DOHH2 (cell line): ENCODE measurements around the gene C20orf96.
A peak's percentile ranks its signal among the peaks of the same experiment; 100 is the strongest.

Experiments used
- H3F3A ChIP-seq: fragments of 200-600 bp; sonication (generic), shearing (Covaris generic); 2 replicates; pipeline ENCODE4 v1.6.0; 2016; ENCODE audit warnings: antibody characterized with exemption, mild to moderate bottlenecking; ENCODE audit not compliant: control insufficient read depth, insufficient read depth
- H3K27ac ChIP-seq: fragments of 200-600 bp; sonication (generic); 2 replicates; pipeline ENCODE4 v1.5.1; 2014; ENCODE audit warnings: low read depth, mild to moderate bottlenecking, low read length, moderate library complexity
- H3K27me3 ChIP-seq: fragments of 200-600 bp; sonication (generic); 2 replicates; pipeline ENCODE4 v1.6.1; 2014; ENCODE audit warnings: mild to moderate bottlenecking, low read length, mixed read lengths; ENCODE audit not compliant: control insufficient read depth
- H3K36me3 ChIP-seq: fragments of 200-600 bp; sonication (generic); 2 replicates; pipeline ENCODE4 v1.6.1; 2014; ENCODE audit warnings: mild to moderate bottlenecking, low read length, moderate library complexity, mixed read lengths; ENCODE audit not compliant: control insufficient read depth
- H3K4me1 ChIP-seq: fragments of 200-600 bp; sonication (generic); 2 replicates; pipeline ENCODE4 v1.6.1; 2014; ENCODE audit warnings: mild to moderate bottlenecking, low read length, mixed read lengths; ENCODE audit not compliant: control insufficient read depth
- H3K4me2 ChIP-seq: fragments of 200-600 bp; sonication (generic); 2 replicates; pipeline ENCODE4 v1.6.0; 2014; ENCODE audit warnings: mild to moderate bottlenecking, low read length, moderate library complexity
- H3K4me3 ChIP-seq: fragments of 200-600 bp; sonication (generic); 2 replicates; pipeline ENCODE4 v1.5.1; 2014; ENCODE audit warnings: mild to moderate bottlenecking, low read length, mixed read lengths
- H3K79me2 ChIP-seq: fragments of 200-600 bp; sonication (generic); 2 replicates; pipeline ENCODE4 v1.6.1; 2014; ENCODE audit warnings: mild to moderate bottlenecking, low read length, mixed read lengths; ENCODE audit not compliant: control insufficient read depth
- H3K9me2 ChIP-seq: fragments of 200-600 bp; sonication (generic); replicated peaks from 2 replicates; pipeline ENCODE4 v1.6.1; 2014; ENCODE audit warnings: mild to moderate bottlenecking, low read length, mixed read lengths; ENCODE audit not compliant: control insufficient read depth
- H3K9me3 ChIP-seq: fragments of 200-600 bp; sonication (generic); 2 replicates; pipeline ENCODE4 v1.6.1; 2014; ENCODE audit warnings: antibody characterized with exemption, low read length, mixed read lengths; ENCODE audit not compliant: control insufficient read depth, insufficient read depth
- H4K20me1 ChIP-seq: fragments of 200-600 bp; sonication (generic); 2 replicates; pipeline ENCODE4 v1.6.0; 2014; ENCODE audit warnings: low read depth, mild to moderate bottlenecking, antibody characterized with exemption, low read length, moderate library complexity; ENCODE audit not compliant: control insufficient read depth, insufficient read depth
- EZH2phosphoT487 ChIP-seq: fragments of 200-600 bp; sonication (generic); IDR thresholded peaks from 2 replicates; pipeline ENCODE4 v1.6.1; 2017; ENCODE audit warnings: borderline replicate concordance, mild to moderate bottlenecking, antibody characterized with exemption, low read length, moderate library complexity, mixed read lengths
- TF ChIP-seq, protein P1 (sequence below): fragments of 200-600 bp; sonication (generic); IDR thresholded peaks from one replicate; pipeline ENCODE4 v1.5.1; 2014; ENCODE audit warnings: antibody characterized with exemption, mild to moderate bottlenecking, low read depth, low read length; ENCODE audit not compliant: poor library complexity, severe bottlenecking

C20orf96 gene

DNA sequence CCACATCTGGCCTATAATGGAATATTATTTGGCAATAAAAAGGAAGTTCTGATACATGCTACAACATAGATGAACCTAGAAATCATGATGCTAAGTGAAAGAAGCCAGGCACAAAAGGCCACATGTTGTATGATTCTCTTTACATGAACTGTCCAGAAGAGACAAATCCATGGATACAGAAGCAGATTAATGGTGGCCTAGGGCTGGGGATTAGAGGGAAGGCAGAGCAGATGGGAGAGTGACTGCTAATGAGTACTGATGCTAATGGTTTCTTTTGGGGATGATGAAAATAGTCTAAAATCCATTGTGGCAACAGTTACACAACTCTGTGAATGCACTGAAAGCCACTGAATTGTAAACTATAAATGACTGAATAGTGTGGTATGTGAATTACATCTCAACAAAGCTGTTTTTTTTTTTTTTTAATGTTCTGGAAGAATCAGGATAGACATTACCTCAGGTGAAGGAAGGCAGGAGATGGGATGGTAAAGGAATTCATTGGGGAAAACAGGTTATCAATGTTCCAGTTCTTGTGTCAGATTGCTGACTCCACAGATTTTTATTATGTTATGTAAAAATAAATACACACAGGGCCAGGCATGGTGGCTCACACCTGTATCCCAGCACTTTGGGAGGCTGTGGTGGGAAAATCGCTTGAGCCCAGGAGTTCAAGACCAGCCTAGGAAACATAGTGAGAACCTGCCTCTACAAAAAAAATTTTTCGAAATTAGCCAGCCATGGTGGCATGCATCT lies 25.9 kb upstream of the C20orf96 start:
- Histone ChIP-seq H3K4me3 (no peak overlapping the region), H3K9me2 (no peaks in the 10 kb centered on the region), H3F3A (no peaks in the 10 kb centered on the region), H3K4me2 (no peak overlapping the region), H3K79me2 (no peaks in the 10 kb centered on the region), H3K36me3 (no peaks in the 10 kb centered on the region), H4K20me1 (no peaks in the 10 kb centered on the region), H3K4me1 (peaks cover 10% of the 10 kb centered on the region), H3K27ac (no peak overlapping the region), H3K9me3 (no peaks in the 10 kb centered on the region), H3K27me3 (no peaks in the 10 kb centered on the region)
- TF ChIP-seq EZH2phosphoT487 = no peak
- TF ChIP-seq, protein P1, sequence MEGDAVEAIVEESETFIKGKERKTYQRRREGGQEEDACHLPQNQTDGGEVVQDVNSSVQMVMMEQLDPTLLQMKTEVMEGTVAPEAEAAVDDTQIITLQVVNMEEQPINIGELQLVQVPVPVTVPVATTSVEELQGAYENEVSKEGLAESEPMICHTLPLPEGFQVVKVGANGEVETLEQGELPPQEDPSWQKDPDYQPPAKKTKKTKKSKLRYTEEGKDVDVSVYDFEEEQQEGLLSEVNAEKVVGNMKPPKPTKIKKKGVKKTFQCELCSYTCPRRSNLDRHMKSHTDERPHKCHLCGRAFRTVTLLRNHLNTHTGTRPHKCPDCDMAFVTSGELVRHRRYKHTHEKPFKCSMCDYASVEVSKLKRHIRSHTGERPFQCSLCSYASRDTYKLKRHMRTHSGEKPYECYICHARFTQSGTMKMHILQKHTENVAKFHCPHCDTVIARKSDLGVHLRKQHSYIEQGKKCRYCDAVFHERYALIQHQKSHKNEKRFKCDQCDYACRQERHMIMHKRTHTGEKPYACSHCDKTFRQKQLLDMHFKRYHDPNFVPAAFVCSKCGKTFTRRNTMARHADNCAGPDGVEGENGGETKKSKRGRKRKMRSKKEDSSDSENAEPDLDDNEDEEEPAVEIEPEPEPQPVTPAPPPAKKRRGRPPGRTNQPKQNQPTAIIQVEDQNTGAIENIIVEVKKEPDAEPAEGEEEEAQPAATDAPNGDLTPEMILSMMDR = no peak

DNA sequence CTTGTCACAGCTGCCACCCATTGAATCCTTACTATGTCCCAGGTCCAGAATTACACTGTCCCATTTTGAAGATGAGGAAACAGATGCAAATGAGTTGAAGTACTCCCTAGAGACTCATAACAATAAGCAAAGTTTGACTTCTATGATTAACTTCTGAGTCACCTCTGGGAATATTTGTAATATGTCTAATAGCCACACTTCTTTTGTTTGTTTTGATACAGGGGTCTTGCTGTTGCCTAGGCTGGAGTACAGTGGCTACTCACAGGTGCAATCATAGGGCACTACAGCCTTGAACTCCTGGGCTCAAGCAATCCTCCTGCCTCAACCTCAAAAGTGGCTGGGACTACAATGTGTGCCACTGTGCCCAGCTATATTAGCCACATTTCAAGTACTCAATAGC lies 23.4 kb upstream of the C20orf96 start:
- H3K9me3 ChIP-seq = no peaks in the 10 kb centered on the region
- H3K9me2 ChIP-seq = no peaks in the 10 kb centered on the region
- no peaks in the 10 kb centered on the region for H4K20me1 ChIP-seq
- no peak overlapping the region for H3K4me3 ChIP-seq
- no peak overlapping the region for H3K27ac ChIP-seq
- H3K36me3 ChIP-seq = no peaks in the 10 kb centered on the region
- TF ChIP-seq, protein P1 = no peak
- TF ChIP-seq EZH2phosphoT487 = no peak
- H3F3A ChIP-seq = no peaks in the 10 kb centered on the region
- H3K4me2 ChIP-seq = peak overlapping the region; percentile 40; the same call in 1 of the 2 replicates
- H3K4me1 ChIP-seq = peaks cover 20% of the 10 kb centered on the region
- no peaks in the 10 kb centered on the region for H3K27me3 ChIP-seq
- no peaks in the 10 kb centered on the region for H3K79me2 ChIP-seq

DNA sequence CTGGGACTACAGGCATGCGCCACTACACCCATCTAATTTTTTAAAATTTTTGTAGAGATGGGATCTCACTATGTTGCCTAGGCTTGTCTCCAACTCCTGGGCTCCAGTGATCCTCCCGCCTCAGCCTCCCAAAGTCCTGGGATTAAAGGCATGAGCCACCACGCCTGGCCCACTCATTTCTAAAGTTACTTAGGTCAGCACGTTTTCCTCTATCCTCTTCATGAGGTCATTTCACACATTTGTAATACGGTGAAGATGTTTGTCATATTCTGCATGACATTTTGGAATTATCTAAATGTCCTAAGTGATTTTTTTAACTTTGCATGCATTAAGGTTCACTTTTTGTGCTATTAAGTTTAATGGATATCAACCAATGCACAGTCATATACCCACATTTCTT lies 22.9 kb upstream of the C20orf96 start:
- Histone ChIP-seq H3K36me3 (no peaks in the 10 kb centered on the region), H3K79me2 (no peaks in the 10 kb centered on the region), H3K4me1 (peaks cover 20% of the 10 kb centered on the region), H4K20me1 (no peaks in the 10 kb centered on the region), H3F3A (no peaks in the 10 kb centered on the region), H3K27me3 (no peaks in the 10 kb centered on the region), H3K9me2 (no peaks in the 10 kb centered on the region), H3K9me3 (no peaks in the 10 kb centered on the region), H3K4me3 (no peak overlapping the region), H3K27ac (no peak overlapping the region), H3K4me2 (0 out of 2 replicates have a peak overlapping the region, but pooled peaks have one; percentile 40)
- TF ChIP-seq EZH2phosphoT487 = no peak
- TF ChIP-seq, protein P1 = no peak
